ENCODE data around the gene AFG3L2. TPM values are rescaled to one million over a fixed set of nuclear protein-coding genes. Genes with fewer than 3 reads are reported as not detected.

The AFG3L2 gene
- total and polyA plus RNA-seq, 9 of the 15 experiments (the other 6 are each of a cell fraction or from before 2014, with no cell fraction given) = 24.1 to 109 (median 84.0) TPM

DNA sequence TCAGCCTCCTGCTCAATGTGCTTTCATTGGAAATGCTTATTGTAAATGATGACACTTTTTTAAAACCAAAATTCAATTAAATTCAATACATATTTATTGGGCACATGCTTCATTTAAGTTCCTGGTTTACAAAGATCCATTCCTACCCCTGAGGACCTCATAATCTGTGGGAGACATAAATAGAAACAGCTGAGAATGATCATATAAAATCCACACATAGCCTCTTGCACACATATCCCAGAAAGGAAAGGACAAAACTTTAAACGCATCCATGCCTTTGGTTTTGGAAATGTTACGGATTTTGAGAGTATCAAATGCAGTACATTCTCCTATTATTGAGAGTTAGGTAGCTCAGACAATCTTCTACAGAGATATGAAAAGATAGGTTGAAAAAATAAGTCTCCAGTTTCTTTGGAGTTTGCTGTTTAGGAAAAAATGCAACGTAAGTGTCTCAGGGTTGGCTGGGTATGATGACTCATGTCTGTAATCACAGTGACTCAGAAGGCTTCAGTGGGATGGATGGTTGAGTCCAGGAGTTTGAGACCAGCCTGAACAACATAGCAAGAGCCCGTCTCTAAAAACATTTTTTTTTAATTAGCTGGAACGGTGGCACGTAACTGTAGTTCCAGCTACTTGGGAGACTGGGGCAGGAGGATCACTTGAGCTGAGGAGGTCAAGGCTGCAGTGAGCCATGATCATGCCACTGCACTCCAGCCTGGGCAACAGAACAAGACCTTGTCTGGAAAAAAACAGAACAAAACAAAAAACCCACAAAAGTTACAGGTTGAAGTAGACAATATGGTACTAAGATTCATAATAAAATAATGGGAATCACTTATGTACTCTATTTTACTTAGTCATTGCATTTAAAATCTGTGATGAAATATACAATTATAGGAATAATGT is 26.8 kb upstream of the AFG3L2 start (continued):
- TF ChIP-seq ATF7 (IDR thresholded peaks at IDR 0.05) (peak; percentile 86), MAFK (IDR thresholded peaks at IDR 0.05; ENCODE audit: low read length) (peak; percentile 90), RUNX1 (IDR thresholded peaks at IDR 0.05; ENCODE audit: low read depth) (no peak), NR2C2 (CRISPR knock-in tag; IDR thresholded peaks at IDR 0.05) (no peak), NR2C2 (tag; IDR thresholded peaks at IDR 0.05) (peak; percentile 30; the same call in 1 of the 2 replicates), TCF3 (CRISPR knock-in tag; IDR thresholded peaks at IDR 0.05) (0 out of 2 replicates have a peak, but pooled peaks have one; percentile 18), SMARCE1 (IDR thresholded peaks at IDR 0.05) (peak; percentile 96), CREM (IDR thresholded peaks at IDR 0.05; ENCODE audit: low read depth) (peak; percentile 58), ARID1B (IDR thresholded peaks at IDR 0.05) (peak; percentile 89), NFE2 (IDR thresholded peaks at IDR 0.05; ENCODE audit: low read depth) (peak; percentile 91), ZNF23 (CRISPR knock-in tag; IDR thresholded peaks at IDR 0.05) (no peak), PHTF2 (CRISPR knock-in tag; IDR thresholded peaks at IDR 0.05) (no peak), BRF1 (IDR thresholded peaks at IDR 0.05; ENCODE audit: borderline replicate concordance, extremely low read depth, insufficient read length) (no peak), EP400 (IDR thresholded peaks at IDR 0.05) (peak; percentile 48; the same call in 1 of the 2 replicates), TEAD4 (IDR thresholded peaks at IDR 0.05; ENCODE audit: low read length) (peak; percentile 30; the same call in 1 of the 2 replicates), TEAD4 (CRISPR knock-in tag; IDR thresholded peaks at IDR 0.05; ENCODE audit: borderline replicate concordance) (no peak), ZNF239 (CRISPR knock-in tag; IDR thresholded peaks at IDR 0.05) (no peak), RBM25 (IDR thresholded peaks at IDR 0.05; ENCODE audit: low read depth, low read length, severe bottlenecking) (no peak), NRF1 (conservative IDR thresholded peaks at IDR 0.05 in 1 of 2, IDR thresholded peaks at IDR 0.05 in 1 of 2) (peak in 1 of 2 experiments; percentile 19; a peak in 1 of 4 replicates), BACH1 (tag; IDR thresholded peaks at IDR 0.05) (peak; percentile 96)
- TF ChIP-seq, protein P1, sequence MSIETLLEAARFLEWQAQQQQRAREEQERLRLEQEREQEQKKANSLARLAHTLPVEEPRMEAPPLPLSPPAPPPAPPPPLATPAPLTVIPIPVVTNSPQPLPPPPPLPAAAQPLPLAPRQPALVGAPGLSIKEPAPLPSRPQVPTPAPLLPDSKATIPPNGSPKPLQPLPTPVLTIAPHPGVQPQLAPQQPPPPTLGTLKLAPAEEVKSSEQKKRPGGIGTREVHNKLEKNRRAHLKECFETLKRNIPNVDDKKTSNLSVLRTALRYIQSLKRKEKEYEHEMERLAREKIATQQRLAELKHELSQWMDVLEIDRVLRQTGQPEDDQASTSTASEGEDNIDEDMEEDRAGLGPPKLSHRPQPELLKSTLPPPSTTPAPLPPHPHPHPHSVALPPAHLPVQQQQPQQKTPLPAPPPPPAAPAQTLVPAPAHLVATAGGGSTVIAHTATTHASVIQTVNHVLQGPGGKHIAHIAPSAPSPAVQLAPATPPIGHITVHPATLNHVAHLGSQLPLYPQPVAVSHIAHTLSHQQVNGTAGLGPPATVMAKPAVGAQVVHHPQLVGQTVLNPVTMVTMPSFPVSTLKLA (conservative IDR thresholded peaks at IDR 0.05) = 0 out of 4 replicates have a peak, but pooled peaks of 1 of the 2 experiments have one; percentile 18
- TF ChIP-seq, protein P2, sequence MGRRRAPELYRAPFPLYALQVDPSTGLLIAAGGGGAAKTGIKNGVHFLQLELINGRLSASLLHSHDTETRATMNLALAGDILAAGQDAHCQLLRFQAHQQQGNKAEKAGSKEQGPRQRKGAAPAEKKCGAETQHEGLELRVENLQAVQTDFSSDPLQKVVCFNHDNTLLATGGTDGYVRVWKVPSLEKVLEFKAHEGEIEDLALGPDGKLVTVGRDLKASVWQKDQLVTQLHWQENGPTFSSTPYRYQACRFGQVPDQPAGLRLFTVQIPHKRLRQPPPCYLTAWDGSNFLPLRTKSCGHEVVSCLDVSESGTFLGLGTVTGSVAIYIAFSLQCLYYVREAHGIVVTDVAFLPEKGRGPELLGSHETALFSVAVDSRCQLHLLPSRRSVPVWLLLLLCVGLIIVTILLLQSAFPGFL (CRISPR knock-in tag; IDR thresholded peaks at IDR 0.05) = no peak
- TF ChIP-seq, protein P3, sequence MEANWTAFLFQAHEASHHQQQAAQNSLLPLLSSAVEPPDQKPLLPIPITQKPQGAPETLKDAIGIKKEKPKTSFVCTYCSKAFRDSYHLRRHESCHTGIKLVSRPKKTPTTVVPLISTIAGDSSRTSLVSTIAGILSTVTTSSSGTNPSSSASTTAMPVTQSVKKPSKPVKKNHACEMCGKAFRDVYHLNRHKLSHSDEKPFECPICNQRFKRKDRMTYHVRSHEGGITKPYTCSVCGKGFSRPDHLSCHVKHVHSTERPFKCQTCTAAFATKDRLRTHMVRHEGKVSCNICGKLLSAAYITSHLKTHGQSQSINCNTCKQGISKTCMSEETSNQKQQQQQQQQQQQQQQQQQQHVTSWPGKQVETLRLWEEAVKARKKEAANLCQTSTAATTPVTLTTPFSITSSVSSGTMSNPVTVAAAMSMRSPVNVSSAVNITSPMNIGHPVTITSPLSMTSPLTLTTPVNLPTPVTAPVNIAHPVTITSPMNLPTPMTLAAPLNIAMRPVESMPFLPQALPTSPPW (CRISPR knock-in tag; IDR thresholded peaks at IDR 0.05) = no peak
- TF ChIP-seq, protein P4, sequence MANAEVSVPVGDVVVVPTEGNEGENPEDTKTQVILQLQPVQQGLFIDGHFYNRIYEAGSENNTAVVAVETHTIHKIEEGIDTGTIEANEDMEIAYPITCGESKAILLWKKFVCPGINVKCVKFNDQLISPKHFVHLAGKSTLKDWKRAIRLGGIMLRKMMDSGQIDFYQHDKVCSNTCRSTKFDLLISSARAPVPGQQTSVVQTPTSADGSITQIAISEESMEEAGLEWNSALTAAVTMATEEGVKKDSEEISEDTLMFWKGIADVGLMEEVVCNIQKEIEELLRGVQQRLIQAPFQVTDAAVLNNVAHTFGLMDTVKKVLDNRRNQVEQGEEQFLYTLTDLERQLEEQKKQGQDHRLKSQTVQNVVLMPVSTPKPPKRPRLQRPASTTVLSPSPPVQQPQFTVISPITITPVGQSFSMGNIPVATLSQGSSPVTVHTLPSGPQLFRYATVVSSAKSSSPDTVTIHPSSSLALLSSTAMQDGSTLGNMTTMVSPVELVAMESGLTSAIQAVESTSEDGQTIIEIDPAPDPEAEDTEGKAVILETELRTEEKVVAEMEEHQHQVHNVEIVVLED (CRISPR knock-in tag; IDR thresholded peaks at IDR 0.05) = no peak
